Esophagus squamous epithelium (tissue), 5 donors: ENCODE results near the gene SUSD4. TPM values are rescaled to one million over a fixed set of nuclear protein-coding genes. Genes with fewer than 3 reads are reported as not detected.

Experiments used
- DNase-seq: peaks from one replicate; lab custom pipeline; 2025; lab: John Stamatoyannopoulos, UW
- H3K27ac ChIP-seq, 4 donors: fragments of 200-600 bp; sonication (generic); one replicate each; pipeline ENCODE4 v1.5.1; 2016 to 2019; ENCODE audit warnings: mild to moderate bottlenecking in 1 of 4
- H3K27me3 ChIP-seq, 4 donors: fragments of 200-600 bp; sonication (generic); 1 replicate in 3 of 4; 2 replicates in 1 of 4; pipeline versions ENCODE4 v1.5.1 to v1.6.0; 2017 to 2021; ENCODE audit warnings: antibody characterized with exemption in 1 of 4
- H3K36me3 ChIP-seq, 3 donors: fragments of 200-600 bp; sonication (generic); one replicate each; pipeline ENCODE4 v1.5.1; 2016 to 2019
- H3K4me1 ChIP-seq, 3 donors: fragments of 200-600 bp; sonication (generic); one replicate each; pipeline ENCODE4 v1.5.1; 2017 to 2019
- H3K4me3 ChIP-seq, 4 donors: fragments of 200-600 bp; sonication (generic); 1 replicate in 3 of 4; 2 replicates in 1 of 4; pipeline ENCODE4 v1.5.1; 2016 to 2019; ENCODE audit warnings: mild to moderate bottlenecking in 2 of 4, moderate library complexity in 1 of 4
- H3K9me3 ChIP-seq, 3 donors: fragments of 200-600 bp; sonication (generic); one replicate each; pipeline ENCODE4 v1.5.1; 2016 to 2019
- CTCF ChIP-seq, 6 experiments: fragments of 450-650 bp in 4 of 6; fragments of 200-600 bp in 2 of 6; sonication (generic) in 2 of 6; IDR thresholded peaks; one replicate each; pipeline ENCODE4 v1.5.1; 2016 to 2019; ENCODE audit warnings: antibody characterized with exemption in 6 of 6, mild to moderate bottlenecking in 4 of 6, moderate library complexity in 4 of 6
- POLR2A ChIP-seq, 4 donors: fragments of 450-650 bp; IDR thresholded peaks; one replicate each; pipeline ENCODE4 v1.6.1; 2017; ENCODE audit warnings: antibody characterized with exemption in 4 of 4, mild to moderate bottlenecking in 4 of 4, moderate library complexity in 3 of 4
- WGBS, 2 donors: methylation state at CpG; one replicate each; pipeline ENCODE4 v1.1.5; 2018; 5-methylcytosine and 5-hydroxymethylcytosine counted together
- intact Hi-C: fragments of 100-400 bp; cut with DNase I; formaldehyde crosslinking; loops from one replicate; pipeline ENCODE4 v1.15.0; 2022
- total RNA-seq, 4 donors: library from RNA; depleted of rRNA; stranded (reverse); fragments of >200 nt; gene quantifications; one replicate each; pipeline ENCODE4 v1.1.0, GENCODE V29; 2016
- donor health status: DM: yes; HTN: yes; CAD: no.

SUSD4 gene
- total RNA-seq, 4 donors from 2014 or later: 42.7 to 50.6 (median 46.5) TPM

- no peak for TF ChIP-seq CTCF (IDR thresholded peaks at IDR 0.05)
- TF ChIP-seq POLR2A (IDR thresholded peaks at IDR 0.05): no peak
- DNase-seq: no peak
- intact Hi-C loops: no loop called here
- no peak overlapping the region for H3K27ac ChIP-seq
- peaks cover 0 to 6% (median 0%) of the 10 kb centered on the region in 3 donors for H3K9me3 ChIP-seq
- no peak overlapping the region for H3K4me3 ChIP-seq
- H3K36me3 ChIP-seq: no peaks in the 10 kb centered on the region
- 50 to 57% methylated on average over 1 of the region's 1 CpG for WGBS, 2 donors
- no peaks in the 10 kb centered on the region for H3K27me3 ChIP-seq
- peaks cover 0 to 16% (median 0%) of the 10 kb centered on the region in 3 donors for H3K4me1 ChIP-seq
Measured at GRCh38 chr1:223304931-223305330, 59.0 kb downstream of the SUSD4 start.

- Histone ChIP-seq H3K4me1 (peaks cover 0 to 16% (median 0%) of the 10 kb centered on the region in 3 donors), H3K9me3 (peaks cover 0 to 6% (median 0%) of the 10 kb centered on the region in 3 donors), H3K4me3 (no peak overlapping the region), H3K27me3 (no peaks in the 10 kb centered on the region), H3K27ac (no peak overlapping the region), H3K36me3 (peaks cover 0 to 8% (median 0%) of the 10 kb centered on the region in 3 donors)
- 76 to 96% methylated on average over 2 of the region's 2 CpGs for WGBS, 2 donors
- intact Hi-C loops: no loop called here
- DNase-seq: no peak
- TF ChIP-seq CTCF (IDR thresholded peaks at IDR 0.05): no peak
- no peak for TF ChIP-seq POLR2A (IDR thresholded peaks at IDR 0.05)
Measured at GRCh38 chr1:223301371-223301770, 62.6 kb downstream of the SUSD4 start.

- DNase-seq: no peak
Measured at GRCh38 chr1:223299553-223299952, 64.4 kb downstream of the SUSD4 start.

GRCh38 chr1:223298701-223299100 lies 65.3 kb downstream of the SUSD4 start:
- H3K36me3 ChIP-seq: peaks cover 0 to 15% (median 0%) of the 10 kb centered on the region in 3 donors
- H3K4me3 ChIP-seq: no peak overlapping the region
- peaks cover 0 to 9% (median 0%) of the 10 kb centered on the region in 3 donors for H3K4me1 ChIP-seq
- no peak for DNase-seq
- intact Hi-C loops: no loop called here
- 69 to 71% methylated on average over 5 of the region's 5 CpGs for WGBS, 2 donors
- H3K9me3 ChIP-seq: no peaks in the 10 kb centered on the region
- H3K27ac ChIP-seq: no peak overlapping the region
- no peak for TF ChIP-seq POLR2A (IDR thresholded peaks at IDR 0.05)
- no peak for TF ChIP-seq CTCF (IDR thresholded peaks at IDR 0.05)
- H3K27me3 ChIP-seq: no peaks in the 10 kb centered on the region

More at GRCh38 chr1:223299553-223299952, 64.4 kb downstream of the SUSD4 start:
- H3K4me1 ChIP-seq: peaks cover 0 to 9% (median 0%) of the 10 kb centered on the region in 3 donors
- TF ChIP-seq POLR2A (IDR thresholded peaks at IDR 0.05): no peak
- no peak for TF ChIP-seq CTCF (IDR thresholded peaks at IDR 0.05)
- WGBS, 2 donors: 60 to 67% methylated on average over 1 of the region's 1 CpG
- H3K27ac ChIP-seq: no peak overlapping the region
- intact Hi-C loops: no loop called here
- H3K36me3 ChIP-seq: peaks cover 0 to 11% (median 0%) of the 10 kb centered on the region in 3 donors
- peaks cover 0 to 6% (median 0%) of the 10 kb centered on the region in 3 donors for H3K9me3 ChIP-seq
- no peaks in the 10 kb centered on the region for H3K27me3 ChIP-seq
- no peak overlapping the region for H3K4me3 ChIP-seq

- no peak for TF ChIP-seq CTCF (IDR thresholded peaks at IDR 0.05)
- Histone ChIP-seq H3K27ac (no peak overlapping the region), H3K27me3 (no peaks in the 10 kb centered on the region), H3K9me3 (no peaks in the 10 kb centered on the region), H3K4me1 (peaks cover 0 to 4% (median 0%) of the 10 kb centered on the region in 3 donors), H3K4me3 (no peak overlapping the region), H3K36me3 (peaks cover 0 to 15% (median 0%) of the 10 kb centered on the region in 3 donors)
- intact Hi-C loops: no loop called here
- WGBS, 2 donors: 97% methylated on average over 1 of the region's 1 CpG
- DNase-seq: no peak
Measured at GRCh38 chr1:223297800-223298199, 66.2 kb downstream of the SUSD4 start.
